MM.1S (cell line): ENCODE measurements around the gene LGR4.

Experiments
- CTCF ChIP-seq: fragments of 300-600 bp; sonication (generic); IDR thresholded peaks from 2 replicates; pipeline ENCODE4 v1.5.1; 2016; ENCODE audit warnings: antibody characterized with exemption, low read length, mixed read lengths
- EZH2 ChIP-seq: fragments of 300-600 bp; sonication (generic); optimal IDR thresholded peaks from 2 replicates; pipeline ENCODE3; 2017; ENCODE audit warnings: low read depth, mild to moderate bottlenecking, antibody characterized with exemption, low read length, mixed read lengths
- EZH2phosphoT487 ChIP-seq: fragments of 300-600 bp; sonication (generic); IDR thresholded peaks from 2 replicates; pipeline ENCODE4 v1.6.1; 2018; ENCODE audit warnings: antibody characterized with exemption, low read length

- no peak for TF ChIP-seq CTCF
- TF ChIP-seq EZH2: no peak
- TF ChIP-seq EZH2phosphoT487: no peak
Measured at GRCh38 chr11:27433742-27434141, 38.8 kb downstream of the LGR4 start.
